GM06990 (cell line): ENCODE measurements around the gene SMAGP.
"Not testable (repeated sequence)": the region's sequence is repeated elsewhere in the genome, so short reads cannot be mapped to it uniquely, and the experiment has no call there.

Experiments used
- DNase-seq: peaks from one replicate; pipeline ENCODE4 v3.0.0-alpha.2; 2011; ENCODE audit not compliant: insufficient read length; ENCODE audit errors: extremely low read depth
- H3K27me3 ChIP-seq: replicated peaks from 2 replicates; pipeline ENCODE4 v1.6.0; 2011; ENCODE audit warnings: low read length; ENCODE audit not compliant: control insufficient read depth, insufficient read depth
- H3K36me3 ChIP-seq: 2 replicates; pipeline ENCODE4 v1.5.1; 2011; ENCODE audit warnings: low read length; ENCODE audit not compliant: control insufficient read depth, insufficient read depth
- H3K4me3 ChIP-seq: replicated peaks from 2 replicates; pipeline ENCODE4 v1.5.1; 2011; ENCODE audit warnings: low read depth, mild to moderate bottlenecking, control low read depth, low read length
- TF ChIP-seq, protein P1 (sequence below): IDR thresholded peaks from 2 replicates; pipeline ENCODE4 v1.5.1; 2011; ENCODE audit warnings: low read length, control low read depth, mild to moderate bottlenecking, inconsistent platforms; ENCODE audit not compliant: insufficient read depth, poor library complexity, severe bottlenecking

Gene SMAGP

DNA sequence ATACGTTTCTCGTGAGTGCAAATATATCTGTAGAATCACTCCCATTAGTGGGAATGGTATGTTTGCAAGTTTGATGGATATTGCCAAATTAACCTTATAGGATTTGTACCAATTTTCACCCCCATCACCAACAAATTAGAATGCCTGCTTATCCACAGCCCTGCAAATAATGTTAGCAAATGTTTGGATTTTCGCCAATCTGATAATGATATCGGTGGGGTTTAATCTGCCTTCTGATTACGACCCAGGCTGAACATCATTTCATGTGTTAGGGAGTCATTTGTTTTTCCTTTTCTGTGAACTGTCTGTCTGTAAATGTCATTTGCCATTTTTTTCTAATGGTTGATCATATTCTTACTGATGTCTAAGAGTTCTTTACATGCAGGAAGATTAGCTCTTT, 35.7 kb downstream of the SMAGP start:
- Histone ChIP-seq H3K27me3 (no peaks in the 10 kb centered on the region), H3K36me3 (no peaks in the 10 kb centered on the region), H3K4me3 (no peak overlapping the region)
- TF ChIP-seq, protein P1, sequence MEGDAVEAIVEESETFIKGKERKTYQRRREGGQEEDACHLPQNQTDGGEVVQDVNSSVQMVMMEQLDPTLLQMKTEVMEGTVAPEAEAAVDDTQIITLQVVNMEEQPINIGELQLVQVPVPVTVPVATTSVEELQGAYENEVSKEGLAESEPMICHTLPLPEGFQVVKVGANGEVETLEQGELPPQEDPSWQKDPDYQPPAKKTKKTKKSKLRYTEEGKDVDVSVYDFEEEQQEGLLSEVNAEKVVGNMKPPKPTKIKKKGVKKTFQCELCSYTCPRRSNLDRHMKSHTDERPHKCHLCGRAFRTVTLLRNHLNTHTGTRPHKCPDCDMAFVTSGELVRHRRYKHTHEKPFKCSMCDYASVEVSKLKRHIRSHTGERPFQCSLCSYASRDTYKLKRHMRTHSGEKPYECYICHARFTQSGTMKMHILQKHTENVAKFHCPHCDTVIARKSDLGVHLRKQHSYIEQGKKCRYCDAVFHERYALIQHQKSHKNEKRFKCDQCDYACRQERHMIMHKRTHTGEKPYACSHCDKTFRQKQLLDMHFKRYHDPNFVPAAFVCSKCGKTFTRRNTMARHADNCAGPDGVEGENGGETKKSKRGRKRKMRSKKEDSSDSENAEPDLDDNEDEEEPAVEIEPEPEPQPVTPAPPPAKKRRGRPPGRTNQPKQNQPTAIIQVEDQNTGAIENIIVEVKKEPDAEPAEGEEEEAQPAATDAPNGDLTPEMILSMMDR = no peak
- DNase-seq = no peak

DNA sequence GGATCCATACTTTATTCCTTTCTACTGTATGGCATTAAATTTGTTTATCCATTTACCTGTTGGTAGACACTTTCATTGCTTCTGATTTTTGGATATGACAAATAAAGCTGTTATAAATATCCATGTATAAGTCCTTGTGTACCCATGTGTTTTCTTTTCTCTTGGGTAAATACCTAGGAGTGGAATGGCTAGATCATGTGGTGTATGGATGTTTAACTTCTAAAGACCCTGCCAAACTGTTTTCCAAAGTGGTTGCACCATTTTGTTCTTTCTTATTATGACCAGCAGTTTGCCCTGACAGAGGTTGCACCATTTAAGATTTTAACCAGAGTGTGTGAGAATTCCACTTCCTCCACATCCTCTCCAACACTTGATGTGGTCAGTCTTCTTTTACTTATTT, 37.6 kb downstream of the SMAGP start:
- H3K36me3 ChIP-seq = no peaks in the 10 kb centered on the region
- TF ChIP-seq, protein P1 = no peak
- H3K4me3 ChIP-seq = no peak overlapping the region
- DNase-seq = no peak
- H3K27me3 ChIP-seq = no peaks in the 10 kb centered on the region

DNA sequence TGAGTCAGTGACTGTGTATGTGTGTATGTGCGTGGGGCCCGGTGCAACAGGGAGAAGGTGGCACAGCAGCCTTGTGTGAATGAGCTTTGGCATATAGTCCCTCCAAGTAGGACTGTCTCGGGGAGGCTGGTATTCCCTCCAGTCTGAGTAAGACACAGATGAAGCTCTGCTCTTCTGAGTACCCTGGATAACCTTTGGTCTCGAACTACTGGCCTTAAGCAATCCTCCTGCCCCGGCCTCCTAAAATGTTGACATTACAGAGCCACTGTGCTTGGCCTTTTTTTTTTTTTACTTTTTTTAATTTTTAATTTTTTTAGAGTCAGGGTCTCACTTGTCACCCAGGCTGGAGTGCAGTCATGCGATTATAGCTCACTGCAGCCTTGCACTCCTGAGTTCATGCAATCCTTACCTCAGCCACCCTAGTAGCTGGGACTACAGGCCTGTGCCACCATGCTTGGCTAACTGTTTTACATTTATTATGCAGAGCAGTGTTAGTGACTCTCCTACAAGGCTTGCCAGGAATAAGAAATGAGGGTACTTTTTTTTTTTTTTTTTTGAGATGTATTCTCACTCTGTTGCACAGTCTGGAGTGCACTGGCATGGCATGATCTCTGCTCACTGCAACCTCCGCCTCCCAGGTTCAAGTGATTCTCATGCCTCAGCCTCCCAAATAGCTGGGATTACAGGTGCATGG, 41.0 kb downstream of the SMAGP start:
- TF ChIP-seq, protein P1 = no peak
- Histone ChIP-seq H3K27me3 (no peaks in the 10 kb centered on the region), H3K36me3 (no peaks in the 10 kb centered on the region), H3K4me3 (no peak overlapping the region)
- DNase-seq = no peak

DNA sequence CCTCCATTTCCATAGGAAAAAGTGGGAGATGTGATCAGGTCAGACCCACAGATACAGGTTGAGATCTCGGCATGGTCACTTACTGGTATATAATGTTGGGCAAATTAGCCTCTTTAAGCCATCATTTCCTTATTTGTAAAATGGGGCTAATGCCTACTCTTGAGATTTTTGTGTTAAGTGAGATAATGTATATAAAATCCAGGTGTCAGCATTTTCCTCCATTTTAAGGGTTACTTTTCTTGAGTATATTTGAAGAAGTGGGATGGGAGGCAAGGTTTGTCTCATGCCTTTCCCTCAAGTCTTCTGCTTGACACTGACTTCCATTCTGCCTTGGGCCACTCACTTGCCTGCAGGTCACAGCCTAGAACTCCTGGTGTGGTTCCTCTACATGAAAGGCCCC, 42.3 kb downstream of the SMAGP start:
- Histone ChIP-seq H3K27me3 (no peaks in the 10 kb centered on the region), H3K36me3 (no peaks in the 10 kb centered on the region), H3K4me3 (no peak overlapping the region)
- TF ChIP-seq, protein P1 = no peak
- DNase-seq = no peak

DNA sequence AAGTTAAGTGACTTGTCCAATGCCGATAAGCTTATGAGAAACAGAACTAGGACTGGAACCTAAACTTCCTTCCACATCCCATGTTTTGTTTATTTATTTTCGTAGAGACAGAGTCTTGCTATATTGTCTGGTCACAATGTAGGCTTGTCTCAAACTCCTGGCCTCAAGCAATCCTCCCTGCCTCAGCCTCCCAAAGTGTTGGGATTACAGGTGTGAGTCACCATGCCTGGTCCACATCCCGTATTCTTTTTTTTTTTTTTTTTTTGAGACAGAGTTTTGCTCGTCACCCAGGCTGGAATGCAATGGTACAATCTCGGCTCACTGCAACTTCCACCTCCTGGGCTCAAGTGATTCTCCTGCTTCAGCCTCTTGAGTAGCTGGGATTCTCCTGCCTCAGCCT, 43.1 kb downstream of the SMAGP start:
- H3K36me3 ChIP-seq, H3K4me3 ChIP-seq, DNase-seq, H3K27me3 ChIP-seq: not testable (repeated sequence)

DNA sequence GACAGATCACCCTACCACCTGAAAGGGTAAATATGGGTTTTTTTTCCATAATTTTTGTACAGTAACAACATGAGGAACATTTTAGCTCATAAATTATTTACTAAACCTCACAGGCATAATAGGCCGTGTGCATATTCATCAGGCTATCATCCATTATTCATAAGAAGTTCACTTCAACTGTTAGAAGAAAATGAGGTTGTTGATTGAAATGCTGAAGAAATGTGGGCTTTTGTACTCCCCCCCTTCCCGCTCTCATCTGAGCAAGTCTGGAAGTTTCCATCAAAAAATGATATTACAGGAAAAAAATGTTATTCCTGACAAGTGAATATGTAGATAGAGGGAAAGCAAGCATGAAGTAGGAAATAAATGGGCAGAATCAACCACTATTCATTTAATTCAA, 44.4 kb downstream of the SMAGP start:
- no peak for DNase-seq
- TF ChIP-seq, protein P1 = no peak
- Histone ChIP-seq H3K4me3 (no peak overlapping the region), H3K27me3 (no peaks in the 10 kb centered on the region), H3K36me3 (no peaks in the 10 kb centered on the region)
